Neural cell (in vitro differentiated cells): ENCODE results near the gene CISD2. TPM values are rescaled to one million over a fixed set of nuclear protein-coding genes. Genes with fewer than 3 reads are reported as not detected.

ENCODE experiments used
- H2AFZ ChIP-seq: fragments of 200-600, 300-800 bp; sonication (generic), shearing (Covaris generic); 2 replicates; pipeline ENCODE4 v1.6.0; 2014; ENCODE audit warnings: low read depth, mild to moderate bottlenecking, antibody characterized with exemption, low read length, moderate library complexity
- H3F3A ChIP-seq: fragments of 200-600 bp; shearing (Covaris generic); 2 replicates; pipeline ENCODE4 v1.6.1; 2016; ENCODE audit warnings: mild to moderate bottlenecking, moderate library complexity, mixed read lengths, antibody characterized with exemption, low read length; ENCODE audit not compliant: insufficient read depth, poor library complexity, severe bottlenecking
- H3K27ac ChIP-seq: fragments of 200-600, 300-800 bp; sonication (generic), shearing (Covaris generic); 2 replicates; pipeline ENCODE4 v1.5.1; 2014; ENCODE audit warnings: mild to moderate bottlenecking, low read length, moderate library complexity
- H3K27me3 ChIP-seq: fragments of 300-800, 200-600 bp; sonication (generic), shearing (Covaris generic); 2 replicates; pipeline ENCODE4 v1.6.0; 2014; ENCODE audit warnings: mild to moderate bottlenecking, low read depth, low read length, moderate library complexity; ENCODE audit not compliant: insufficient read depth
- H3K36me3 ChIP-seq: fragments of 300-800, 200-600 bp; sonication (generic), shearing (Covaris generic); 2 replicates; pipeline ENCODE4 v1.5.1; 2014; ENCODE audit warnings: mild to moderate bottlenecking, antibody characterized with exemption, low read length, moderate library complexity; ENCODE audit not compliant: insufficient read depth
- H3K4me2 ChIP-seq: fragments of 300-800, 200-600 bp; sonication (generic), shearing (Covaris generic); 2 replicates; pipeline ENCODE4 v1.6.0; 2014; ENCODE audit warnings: mild to moderate bottlenecking, low read length
- H3K4me3 ChIP-seq: fragments of 300-800, 200-600 bp; sonication (generic), shearing (Covaris generic); 2 replicates; pipeline ENCODE4 v1.5.1; 2014; ENCODE audit warnings: mild to moderate bottlenecking, low read length, moderate library complexity
- H3K79me2 ChIP-seq: fragments of 200-600 bp; shearing (Covaris generic); replicated peaks from 2 replicates; pipeline ENCODE4 v1.6.0; 2014; ENCODE audit warnings: mild to moderate bottlenecking, low read length, moderate library complexity; ENCODE audit not compliant: insufficient read depth
- H3K9ac ChIP-seq: fragments of 300-800, 200-600 bp; sonication (generic), shearing (Covaris generic); 2 replicates; pipeline ENCODE4 v1.6.1; 2016; ENCODE audit warnings: mild to moderate bottlenecking, low read length, mixed read lengths
- H3K9me2 ChIP-seq: fragments of 200-600 bp; shearing (Covaris generic); 2 replicates; pipeline ENCODE4 v1.6.1; 2016; ENCODE audit warnings: mild to moderate bottlenecking, low read length, mixed read lengths; ENCODE audit not compliant: insufficient read depth
- H3K9me3 ChIP-seq: fragments of 200-600, 300-800 bp; sonication (generic), shearing (Covaris generic); 2 replicates; pipeline ENCODE4 v1.6.1; 2016; ENCODE audit warnings: mild to moderate bottlenecking, mixed run types, low read length, moderate library complexity, mixed read lengths
- H4K20me1 ChIP-seq: fragments of 200-600 bp; shearing (Covaris generic); 2 replicates; pipeline ENCODE4 v1.6.1; 2016; ENCODE audit warnings: mild to moderate bottlenecking, mixed run types; ENCODE audit not compliant: insufficient read depth
- EP300 ChIP-seq: fragments of 450-650 bp; conservative IDR thresholded peaks from 2 replicates; pipeline ENCODE4 v1.6.1; 2014; ENCODE audit warnings: antibody characterized with exemption, mild to moderate bottlenecking, moderate library complexity; ENCODE audit not compliant: poor library complexity, severe bottlenecking
- EZH2 ChIP-seq: fragments of 200-600, 300-800 bp; shearing (Covaris generic), sonication (generic); IDR thresholded peaks from 2 replicates; pipeline ENCODE4 v1.6.1; 2014; ENCODE audit warnings: antibody characterized with exemption, low read length, borderline replicate concordance, mild to moderate bottlenecking; ENCODE audit not compliant: insufficient read depth, poor library complexity, severe bottlenecking
- MXI1 ChIP-seq: fragments of 450-650 bp; conservative IDR thresholded peaks from 2 replicates; pipeline ENCODE4 v1.6.1; 2014; ENCODE audit warnings: antibody characterized with exemption, mild to moderate bottlenecking; ENCODE audit not compliant: poor library complexity, severe bottlenecking
- POLR2AphosphoS5 ChIP-seq: IDR thresholded peaks from 2 replicates; pipeline ENCODE4 v1.6.1; 2012
- RAD21 ChIP-seq: fragments of 450-650 bp; conservative IDR thresholded peaks from 2 replicates; pipeline ENCODE4 v1.6.1; 2014; ENCODE audit warnings: antibody characterized with exemption, mild to moderate bottlenecking, moderate library complexity
- SMC3 ChIP-seq: fragments of 450-650 bp; conservative IDR thresholded peaks from 2 replicates; pipeline ENCODE4 v1.6.1; 2014; ENCODE audit warnings: antibody characterized with exemption, mild to moderate bottlenecking, moderate library complexity; ENCODE audit not compliant: poor library complexity
- TAF1 ChIP-seq: IDR thresholded peaks from 2 replicates; pipeline ENCODE4 v1.6.1; 2012; ENCODE audit warnings: low read depth
- polyA plus RNA-seq: library from polyadenylated mRNA; depleted of rRNA; stranded (reverse); fragments of >200 nt; gene quantifications from 2 replicates; pipeline ENCODE4 v1.2.3, GENCODE V29; 2014
- TF ChIP-seq, protein P1 (sequence below): IDR thresholded peaks from 2 replicates; pipeline ENCODE4 v1.6.1; 2012; ENCODE audit warnings: borderline replicate concordance
- TF ChIP-seq, protein P2 (sequence below): fragments of 450-650 bp; IDR thresholded peaks from 2 replicates; pipeline ENCODE4 v1.5.1; 2014; ENCODE audit warnings: antibody characterized with exemption, mild to moderate bottlenecking, moderate library complexity; ENCODE audit not compliant: poor library complexity, severe bottlenecking

CISD2 gene
- polyA plus RNA-seq, 1 donor from 2014 or later: 102 TPM

DNA sequence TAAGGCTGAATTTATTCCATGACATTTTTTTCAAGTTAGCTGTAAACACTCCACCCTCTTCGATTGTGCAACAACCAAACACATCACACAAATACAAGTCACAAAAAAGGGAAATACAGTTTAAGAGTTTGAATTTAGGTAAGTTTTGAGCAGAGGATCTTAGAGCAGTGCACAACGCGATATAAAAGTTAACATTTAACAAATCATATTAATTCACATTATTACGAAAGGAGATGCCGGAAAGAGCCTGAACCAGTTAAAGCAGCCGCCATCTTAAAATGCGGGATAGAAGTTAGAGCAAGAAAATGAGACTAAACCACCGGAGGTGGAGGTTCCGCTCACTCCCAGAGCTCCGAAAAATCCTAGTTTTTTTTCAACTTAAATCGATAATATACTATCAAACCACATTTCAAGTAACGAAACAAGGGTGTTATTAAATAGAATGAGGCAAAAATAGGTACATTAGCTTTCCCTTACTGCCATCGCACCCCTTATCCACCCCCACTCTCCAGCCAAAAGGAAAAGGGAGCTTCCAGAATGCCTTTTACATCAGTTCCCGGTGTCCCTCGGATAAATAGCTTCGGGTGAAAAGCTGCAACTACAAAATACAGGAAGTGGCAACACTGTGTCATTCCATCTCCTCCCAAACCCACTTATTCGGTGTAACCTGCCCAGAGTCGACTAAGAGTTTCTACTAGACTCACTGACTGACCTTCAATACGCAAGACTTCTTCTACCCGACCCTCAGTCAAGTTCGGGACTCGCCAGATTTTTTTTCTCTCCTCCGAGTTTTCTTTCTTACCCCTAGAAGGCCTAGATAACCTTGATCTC, 43.3 kb upstream of the CISD2 start:
- Histone ChIP-seq H4K20me1 (peaks cover 16% of the 10 kb centered on the region), H3K9ac (peak overlapping the region; percentile 100), H3K9me2 (no peaks in the 10 kb centered on the region), H2AFZ (no peak overlapping the region), H3K27ac (peak overlapping the region; percentile 100), H3K79me2 (peaks cover 76% of the 10 kb centered on the region), H3K4me3 (peak overlapping the region; percentile 90), H3K4me2 (peak overlapping the region; percentile 58), H3F3A (peaks cover 12% of the 10 kb centered on the region), H3K27me3 (no peaks in the 10 kb centered on the region), H3K9me3 (no peaks in the 10 kb centered on the region), H3K36me3 (no peaks in the 10 kb centered on the region)
- TF ChIP-seq SMC3: peak; percentile 24
- no peak for TF ChIP-seq RAD21
- TF ChIP-seq, protein P1, sequence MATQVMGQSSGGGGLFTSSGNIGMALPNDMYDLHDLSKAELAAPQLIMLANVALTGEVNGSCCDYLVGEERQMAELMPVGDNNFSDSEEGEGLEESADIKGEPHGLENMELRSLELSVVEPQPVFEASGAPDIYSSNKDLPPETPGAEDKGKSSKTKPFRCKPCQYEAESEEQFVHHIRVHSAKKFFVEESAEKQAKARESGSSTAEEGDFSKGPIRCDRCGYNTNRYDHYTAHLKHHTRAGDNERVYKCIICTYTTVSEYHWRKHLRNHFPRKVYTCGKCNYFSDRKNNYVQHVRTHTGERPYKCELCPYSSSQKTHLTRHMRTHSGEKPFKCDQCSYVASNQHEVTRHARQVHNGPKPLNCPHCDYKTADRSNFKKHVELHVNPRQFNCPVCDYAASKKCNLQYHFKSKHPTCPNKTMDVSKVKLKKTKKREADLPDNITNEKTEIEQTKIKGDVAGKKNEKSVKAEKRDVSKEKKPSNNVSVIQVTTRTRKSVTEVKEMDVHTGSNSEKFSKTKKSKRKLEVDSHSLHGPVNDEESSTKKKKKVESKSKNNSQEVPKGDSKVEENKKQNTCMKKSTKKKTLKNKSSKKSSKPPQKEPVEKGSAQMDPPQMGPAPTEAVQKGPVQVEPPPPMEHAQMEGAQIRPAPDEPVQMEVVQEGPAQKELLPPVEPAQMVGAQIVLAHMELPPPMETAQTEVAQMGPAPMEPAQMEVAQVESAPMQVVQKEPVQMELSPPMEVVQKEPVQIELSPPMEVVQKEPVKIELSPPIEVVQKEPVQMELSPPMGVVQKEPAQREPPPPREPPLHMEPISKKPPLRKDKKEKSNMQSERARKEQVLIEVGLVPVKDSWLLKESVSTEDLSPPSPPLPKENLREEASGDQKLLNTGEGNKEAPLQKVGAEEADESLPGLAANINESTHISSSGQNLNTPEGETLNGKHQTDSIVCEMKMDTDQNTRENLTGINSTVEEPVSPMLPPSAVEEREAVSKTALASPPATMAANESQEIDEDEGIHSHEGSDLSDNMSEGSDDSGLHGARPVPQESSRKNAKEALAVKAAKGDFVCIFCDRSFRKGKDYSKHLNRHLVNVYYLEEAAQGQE: peak; percentile 35
- TF ChIP-seq, protein P2, sequence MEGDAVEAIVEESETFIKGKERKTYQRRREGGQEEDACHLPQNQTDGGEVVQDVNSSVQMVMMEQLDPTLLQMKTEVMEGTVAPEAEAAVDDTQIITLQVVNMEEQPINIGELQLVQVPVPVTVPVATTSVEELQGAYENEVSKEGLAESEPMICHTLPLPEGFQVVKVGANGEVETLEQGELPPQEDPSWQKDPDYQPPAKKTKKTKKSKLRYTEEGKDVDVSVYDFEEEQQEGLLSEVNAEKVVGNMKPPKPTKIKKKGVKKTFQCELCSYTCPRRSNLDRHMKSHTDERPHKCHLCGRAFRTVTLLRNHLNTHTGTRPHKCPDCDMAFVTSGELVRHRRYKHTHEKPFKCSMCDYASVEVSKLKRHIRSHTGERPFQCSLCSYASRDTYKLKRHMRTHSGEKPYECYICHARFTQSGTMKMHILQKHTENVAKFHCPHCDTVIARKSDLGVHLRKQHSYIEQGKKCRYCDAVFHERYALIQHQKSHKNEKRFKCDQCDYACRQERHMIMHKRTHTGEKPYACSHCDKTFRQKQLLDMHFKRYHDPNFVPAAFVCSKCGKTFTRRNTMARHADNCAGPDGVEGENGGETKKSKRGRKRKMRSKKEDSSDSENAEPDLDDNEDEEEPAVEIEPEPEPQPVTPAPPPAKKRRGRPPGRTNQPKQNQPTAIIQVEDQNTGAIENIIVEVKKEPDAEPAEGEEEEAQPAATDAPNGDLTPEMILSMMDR: no peak
- no peak for TF ChIP-seq EZH2
- no peak for TF ChIP-seq POLR2AphosphoS5
- TF ChIP-seq TAF1: peak; percentile 46
- TF ChIP-seq EP300: no peak
- TF ChIP-seq MXI1: no peak

DNA sequence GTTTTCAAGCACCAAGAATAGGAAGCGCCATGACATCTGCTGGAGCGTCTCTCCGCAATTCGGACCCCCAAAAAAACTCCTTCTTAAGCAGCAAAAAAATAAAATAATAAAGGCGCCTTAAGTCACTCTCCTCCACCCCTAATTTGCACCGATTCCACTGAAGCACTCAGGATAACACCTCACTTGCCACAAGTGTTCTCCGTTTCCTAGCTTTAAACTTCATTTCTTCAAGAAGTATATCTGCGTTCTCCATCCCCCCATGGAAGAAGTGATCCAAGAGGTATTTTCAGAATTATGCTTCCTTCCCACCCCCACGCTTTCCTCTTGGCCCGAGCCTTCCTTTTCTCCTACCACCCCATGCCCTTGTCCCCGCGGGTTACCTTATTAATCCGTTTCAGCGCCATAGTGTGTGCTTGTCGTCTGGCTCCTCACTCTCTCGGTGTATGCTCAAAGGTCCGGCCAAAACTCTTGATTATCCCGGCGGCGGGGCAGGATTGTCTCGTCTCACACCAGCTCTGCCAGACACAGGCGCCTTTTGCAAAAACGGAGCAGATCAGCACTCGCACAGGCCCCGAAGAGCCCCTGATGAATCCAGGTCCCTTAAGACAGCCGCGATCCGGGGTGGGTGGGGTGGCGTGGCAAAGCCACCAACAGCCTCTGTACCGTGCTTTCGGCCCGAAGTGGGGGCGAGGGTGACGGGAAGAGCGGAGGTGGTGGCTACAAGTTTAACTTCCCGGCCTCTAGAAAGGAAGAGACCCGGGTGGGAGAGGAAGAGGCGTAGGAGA, 42.5 kb upstream of the CISD2 start:
- H2AFZ ChIP-seq: peak overlapping the region; percentile 96
- H3K79me2 ChIP-seq: peaks cover 73% of the 10 kb centered on the region
- TF ChIP-seq MXI1: no peak
- no peak for TF ChIP-seq SMC3
- TF ChIP-seq EP300: no peak
- no peak for TF ChIP-seq EZH2
- TF ChIP-seq, protein P1: peak; percentile 22
- peaks cover 16% of the 10 kb centered on the region for H4K20me1 ChIP-seq
- peak overlapping the region; percentile 100 for H3K27ac ChIP-seq
- H3K9ac ChIP-seq: peak overlapping the region; percentile 100
- no peaks in the 10 kb centered on the region for H3K9me3 ChIP-seq
- peaks cover 12% of the 10 kb centered on the region for H3F3A ChIP-seq
- H3K27me3 ChIP-seq: no peaks in the 10 kb centered on the region
- no peaks in the 10 kb centered on the region for H3K36me3 ChIP-seq
- peak overlapping the region; percentile 46 for H3K4me2 ChIP-seq
- peak overlapping the region; percentile 90 for H3K4me3 ChIP-seq
- no peaks in the 10 kb centered on the region for H3K9me2 ChIP-seq
